HG03280 (cell line): Measurements from ENCODE around the gene TMPRSS6.

Experiments used
- ATAC-seq: cut with Tn5 transposase; IDR thresholded peaks from one replicate; pipeline ENCODE4 v1.9.1; 2021; ENCODE audit warnings: mild to moderate bottlenecking, moderate library complexity; ENCODE audit not compliant: unreplicated experiment

The TMPRSS6 gene

DNA sequence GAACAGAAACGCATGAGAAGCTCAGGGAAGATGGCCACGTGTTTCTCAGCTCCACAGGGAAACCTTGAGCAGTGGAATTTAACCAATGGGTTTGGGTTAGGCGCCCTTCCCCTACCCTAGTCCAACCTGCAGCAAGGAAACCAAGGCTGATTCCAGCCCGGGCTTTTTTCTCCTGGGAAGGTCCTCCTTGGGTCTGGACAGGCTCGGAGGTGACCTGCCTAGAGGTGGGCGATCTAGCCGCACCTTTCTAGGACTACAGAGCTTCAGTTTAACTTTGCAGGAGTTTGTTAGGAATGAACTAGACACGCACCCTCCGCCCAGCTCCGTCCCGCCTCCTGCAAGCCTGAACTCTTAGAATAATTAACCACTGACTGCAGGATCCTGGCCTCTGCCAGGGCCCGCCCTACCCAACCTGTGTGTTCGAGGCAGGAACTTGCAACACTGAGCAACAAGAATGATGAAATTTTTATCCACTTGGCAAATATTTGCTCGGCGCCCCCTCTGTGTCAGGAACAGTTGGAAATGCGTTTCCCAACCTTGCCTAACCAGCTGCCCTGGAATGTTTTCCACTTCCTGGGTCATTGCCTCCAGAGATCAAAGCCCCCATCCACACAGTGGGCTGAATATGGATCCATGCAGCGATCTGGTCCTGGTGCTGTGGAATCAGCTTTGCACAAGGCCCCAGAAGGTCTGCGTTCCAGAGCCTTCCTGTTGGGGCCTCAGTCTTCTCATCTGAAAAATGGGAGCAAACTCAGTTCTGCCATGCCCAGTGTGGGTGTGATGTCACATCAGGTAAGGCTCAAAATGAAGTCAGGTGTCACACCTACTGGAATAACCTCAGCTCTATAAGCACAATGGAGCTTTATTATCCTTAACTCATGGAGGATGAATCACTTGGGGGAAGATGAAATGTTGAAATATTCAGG lies 76.7 kb downstream of the TMPRSS6 start:
- ATAC-seq, result no peak

DNA sequence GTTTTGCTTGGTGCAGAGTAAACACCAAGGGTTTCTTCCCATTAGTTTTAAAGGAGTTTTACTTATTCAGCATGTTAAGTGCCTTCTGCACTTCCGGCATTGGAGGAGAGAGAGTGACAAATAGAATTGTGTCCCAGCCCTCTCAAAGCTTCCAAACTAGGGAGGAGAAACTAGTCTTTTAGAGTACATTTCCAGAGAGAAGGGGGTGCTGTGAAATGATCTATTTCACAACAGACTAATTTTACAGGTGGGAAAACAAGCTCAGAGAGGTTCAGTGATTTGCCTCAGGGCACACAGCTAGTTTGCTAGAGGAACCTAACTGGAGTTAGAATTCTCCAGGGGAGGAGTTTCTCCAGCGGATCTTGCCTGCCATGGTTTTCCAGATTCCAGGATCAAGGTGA lies 77.4 kb downstream of the TMPRSS6 start:
- ATAC-seq, result no peak

DNA sequence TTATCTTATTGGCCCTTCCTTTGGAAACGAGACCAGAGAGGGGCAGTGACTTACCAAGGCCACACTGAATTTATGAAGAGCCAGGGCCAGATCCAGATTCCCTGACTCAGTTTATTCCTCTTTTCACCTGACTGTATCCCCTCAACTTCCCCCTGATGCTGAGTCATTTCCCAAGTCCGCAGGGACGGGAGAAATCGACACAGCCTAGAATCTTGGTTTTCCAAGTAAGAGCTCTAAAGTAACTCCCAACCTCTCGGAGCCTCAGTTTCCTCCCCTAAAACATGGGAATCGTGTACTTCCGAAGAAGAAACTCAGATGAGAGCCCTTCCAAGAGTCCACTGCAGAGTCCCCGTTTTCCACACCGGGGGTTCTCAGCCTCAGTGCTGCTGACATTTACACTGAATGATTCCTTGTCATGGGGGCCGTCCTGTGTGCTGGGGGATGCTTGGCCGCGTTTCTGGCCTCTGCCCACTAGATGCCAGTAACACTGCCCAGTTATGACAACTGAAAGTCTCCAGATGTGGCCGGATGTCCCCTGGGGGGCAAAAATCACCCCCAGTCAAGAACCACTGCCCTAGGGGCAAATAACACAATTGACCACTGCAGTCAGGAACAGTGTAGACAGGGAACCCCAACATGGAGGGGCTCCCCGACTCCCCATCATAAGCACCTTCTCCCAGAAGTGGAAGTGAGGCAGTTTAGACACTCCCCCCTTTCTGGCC lies 78.8 kb downstream of the TMPRSS6 start:
- ATAC-seq, result no peak

DNA sequence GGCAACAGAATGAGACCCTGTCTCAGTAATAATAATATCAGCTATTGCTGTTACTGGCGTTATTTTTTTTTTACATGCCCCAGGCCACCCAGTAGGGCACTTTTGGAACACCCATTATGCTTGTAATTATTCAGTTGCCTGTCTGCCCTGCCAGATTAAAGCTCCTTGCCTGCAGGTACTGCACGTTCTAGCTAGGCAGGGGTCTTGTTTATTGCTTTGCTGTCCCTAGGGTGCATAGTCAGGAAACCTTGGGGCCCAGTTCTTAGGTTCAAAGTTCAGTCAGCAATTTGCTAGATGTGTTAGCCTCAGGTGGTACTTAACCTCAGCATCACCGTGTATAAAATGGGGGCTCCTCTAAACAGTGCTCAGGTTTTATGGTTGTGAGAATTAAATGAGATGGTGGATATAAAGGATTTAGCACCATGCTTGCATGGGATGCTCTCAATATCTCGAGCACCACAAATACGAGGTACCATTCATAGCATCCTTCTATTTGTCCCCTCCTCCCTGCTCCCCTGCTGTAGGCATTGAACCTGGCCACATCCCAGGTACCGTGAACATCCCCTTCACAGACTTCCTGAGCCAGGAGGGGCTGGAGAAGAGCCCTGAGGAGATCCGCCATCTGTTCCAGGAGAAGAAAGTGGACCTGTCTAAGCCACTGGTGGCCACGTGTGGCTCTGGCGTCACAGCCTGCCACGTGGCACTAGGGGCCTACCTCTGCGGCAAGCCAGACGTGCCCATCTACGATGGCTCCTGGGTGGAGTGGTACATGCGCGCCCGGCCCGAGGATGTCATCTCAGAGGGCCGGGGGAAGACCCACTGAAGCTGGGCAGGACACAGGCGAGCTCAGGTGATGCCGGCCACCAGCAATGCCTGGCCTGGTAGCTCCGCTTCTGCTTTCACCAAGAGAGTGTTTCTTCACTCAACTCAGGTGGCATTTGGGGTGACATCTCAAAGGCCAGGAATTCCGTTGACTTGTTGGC lies 80.5 kb downstream of the TMPRSS6 start:
- no peak for ATAC-seq

DNA sequence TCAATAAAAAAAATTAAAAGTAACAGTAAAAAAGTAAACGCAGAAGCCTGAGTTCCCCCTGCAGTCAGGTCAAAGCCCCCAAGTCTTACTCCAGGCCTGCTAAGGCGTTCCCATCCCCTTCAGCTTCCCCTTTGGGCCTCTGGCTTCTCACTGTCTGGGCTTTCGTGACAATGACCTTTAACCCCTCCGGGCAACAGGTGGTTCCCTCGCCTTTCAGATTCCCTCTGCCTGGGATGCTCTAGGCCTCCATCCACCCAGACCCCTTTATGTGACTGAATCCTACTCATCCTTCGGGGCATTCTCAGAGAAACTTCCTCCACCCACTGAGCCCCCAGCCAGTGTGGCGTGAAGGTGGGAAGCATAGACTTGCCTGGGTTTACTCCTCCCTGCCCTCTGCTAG lies 82.0 kb downstream of the TMPRSS6 start:
- ATAC-seq, result no peak

DNA sequence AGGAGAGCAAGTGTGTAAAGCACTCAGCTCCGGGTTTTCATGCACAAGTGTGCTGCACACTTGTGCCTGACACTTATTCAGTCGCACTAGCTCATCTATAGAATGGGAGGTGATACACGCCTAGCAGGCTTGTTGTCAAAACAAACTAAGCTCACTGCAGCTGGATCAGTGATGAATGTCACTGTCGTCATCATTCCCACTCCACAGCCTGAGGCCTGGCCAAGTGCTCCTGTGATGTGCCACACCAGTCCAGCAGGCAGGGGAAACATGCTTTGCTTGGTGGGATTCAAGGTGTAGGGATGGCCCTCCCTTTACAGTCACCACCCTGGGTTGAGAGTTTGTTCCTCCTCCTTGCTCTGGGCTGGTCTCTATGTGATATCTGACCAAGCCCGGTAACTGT lies 83.2 kb downstream of the TMPRSS6 start:
- no peak for ATAC-seq

DNA sequence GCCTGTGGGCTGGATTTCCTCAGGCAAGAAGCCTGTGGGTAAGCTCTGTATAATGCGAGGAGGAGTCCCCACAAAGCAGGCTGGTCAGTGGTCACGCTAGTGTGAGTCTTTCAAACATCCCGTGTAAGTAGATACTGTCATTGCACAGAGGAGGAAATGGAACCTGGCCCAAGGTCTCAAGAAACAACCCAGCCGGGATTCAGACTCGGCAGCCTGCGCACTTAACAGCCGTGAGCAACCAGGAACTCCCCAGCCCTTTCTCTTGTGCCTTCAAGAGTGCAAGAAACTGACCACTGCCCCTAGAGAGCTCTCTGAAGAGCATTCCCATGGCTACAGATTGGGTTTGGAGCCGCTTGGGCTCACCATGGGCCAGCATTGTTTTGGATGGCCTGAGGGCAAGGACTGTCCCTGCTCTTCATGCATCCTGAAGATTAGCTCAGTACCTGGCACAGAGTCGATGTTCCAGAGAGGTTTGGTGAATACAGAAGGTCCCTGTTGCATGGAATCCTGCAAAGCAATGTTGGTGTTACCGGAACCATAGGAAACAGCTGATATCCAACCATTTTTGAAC lies 83.9 kb downstream of the TMPRSS6 start:
- ATAC-seq, result no peak

DNA sequence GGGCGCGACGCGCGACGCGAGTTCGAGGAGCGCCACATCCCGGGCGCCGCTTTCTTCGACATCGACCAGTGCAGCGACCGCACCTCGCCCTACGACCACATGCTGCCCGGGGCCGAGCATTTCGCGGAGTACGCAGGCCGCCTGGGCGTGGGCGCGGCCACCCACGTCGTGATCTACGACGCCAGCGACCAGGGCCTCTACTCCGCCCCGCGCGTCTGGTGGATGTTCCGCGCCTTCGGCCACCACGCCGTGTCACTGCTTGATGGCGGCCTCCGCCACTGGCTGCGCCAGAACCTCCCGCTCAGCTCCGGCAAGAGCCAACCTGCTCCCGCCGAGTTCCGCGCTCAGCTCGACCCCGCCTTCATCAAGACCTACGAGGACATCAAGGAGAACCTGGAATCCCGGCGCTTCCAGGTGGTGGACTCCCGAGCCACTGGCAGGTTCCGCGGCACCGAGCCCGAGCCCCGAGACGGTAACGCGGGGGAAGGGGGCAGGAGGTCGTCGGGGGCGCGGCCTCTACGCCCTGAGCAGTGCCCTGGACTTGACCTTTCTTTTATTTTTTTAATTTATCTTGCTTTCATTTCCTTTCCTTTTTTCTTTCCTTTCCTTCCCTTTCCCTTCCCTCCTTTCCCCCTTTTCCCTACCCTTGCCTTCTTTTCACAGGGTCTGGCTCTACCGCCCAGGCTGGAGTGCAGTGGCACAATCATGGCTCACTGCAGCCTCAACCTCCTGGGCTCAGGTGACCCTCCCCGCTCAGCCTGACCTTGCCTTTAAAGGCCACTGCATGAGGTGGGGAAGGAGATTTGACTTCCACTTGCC lies 85.0 kb downstream of the TMPRSS6 start:
- no peak for ATAC-seq

DNA sequence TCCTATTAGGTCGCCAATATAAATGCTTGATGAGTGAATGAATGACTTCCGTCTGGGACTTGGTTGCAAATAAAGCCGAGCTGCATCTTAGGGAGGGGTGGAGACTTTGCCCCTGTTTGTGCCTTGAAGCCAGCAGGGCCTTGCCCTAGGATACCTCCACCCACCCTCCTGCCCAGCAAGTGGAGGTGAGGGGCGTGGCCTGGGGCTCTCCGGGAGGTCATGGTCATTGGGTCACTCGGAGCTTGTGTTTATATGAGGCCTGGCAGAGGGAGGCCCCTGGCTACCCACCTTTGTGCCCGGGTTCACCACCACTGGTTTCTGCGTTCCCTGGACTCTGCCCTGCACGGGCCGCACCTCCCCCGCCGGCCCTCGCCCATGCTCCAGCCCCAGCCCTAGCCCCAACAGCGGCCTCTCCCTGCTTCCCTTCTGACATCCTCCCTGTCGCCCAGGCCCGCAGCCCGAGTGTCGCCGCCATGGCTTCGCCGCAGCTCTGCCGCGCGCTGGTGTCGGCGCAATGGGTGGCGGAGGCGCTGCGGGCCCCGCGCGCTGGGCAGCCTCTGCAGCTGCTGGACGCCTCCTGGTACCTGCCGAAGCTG lies 85.7 kb downstream of the TMPRSS6 start:
- ATAC-seq, result no peak

DNA sequence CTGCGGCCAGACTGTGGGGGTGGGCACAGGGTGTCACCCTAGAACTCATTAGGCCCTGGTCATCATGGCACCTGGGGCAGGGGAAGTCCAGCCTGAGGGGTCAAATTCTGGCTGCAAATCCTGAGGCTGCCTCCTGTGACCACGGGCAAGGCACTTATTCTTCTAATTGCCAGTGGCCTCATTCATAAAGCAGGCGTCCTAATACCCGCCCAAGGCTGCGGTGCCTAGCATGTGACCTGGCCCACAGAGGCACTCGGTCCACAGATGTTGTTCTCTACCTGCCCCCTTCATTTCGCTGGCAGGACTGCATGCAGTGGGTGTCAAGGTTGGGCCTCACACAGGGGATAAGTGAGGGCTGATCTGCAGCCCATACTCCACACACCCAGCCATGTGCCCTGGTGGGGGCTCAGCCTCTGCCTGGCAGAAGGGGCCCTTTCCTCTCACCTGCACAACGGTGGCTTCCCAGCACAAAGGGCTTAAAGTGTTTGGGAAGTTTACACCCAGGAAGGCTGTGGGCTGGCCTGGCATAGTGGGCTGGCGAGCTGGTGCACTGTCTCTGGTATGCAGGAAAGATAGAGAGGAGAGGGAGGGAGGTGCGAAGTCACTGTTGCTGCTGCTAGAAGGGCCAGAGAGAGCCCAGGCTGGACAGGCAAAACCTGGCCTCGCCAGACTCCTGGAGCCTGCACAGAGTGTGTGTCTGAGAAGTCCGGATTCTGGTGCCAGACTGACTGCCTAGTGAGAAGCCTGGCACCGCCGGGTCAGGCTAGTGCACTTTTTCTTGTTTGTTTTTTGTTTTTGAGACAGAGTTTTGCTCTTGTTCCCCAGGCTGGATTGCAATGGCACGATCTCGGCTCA lies 86.8 kb downstream of the TMPRSS6 start:
- no peak for ATAC-seq

DNA sequence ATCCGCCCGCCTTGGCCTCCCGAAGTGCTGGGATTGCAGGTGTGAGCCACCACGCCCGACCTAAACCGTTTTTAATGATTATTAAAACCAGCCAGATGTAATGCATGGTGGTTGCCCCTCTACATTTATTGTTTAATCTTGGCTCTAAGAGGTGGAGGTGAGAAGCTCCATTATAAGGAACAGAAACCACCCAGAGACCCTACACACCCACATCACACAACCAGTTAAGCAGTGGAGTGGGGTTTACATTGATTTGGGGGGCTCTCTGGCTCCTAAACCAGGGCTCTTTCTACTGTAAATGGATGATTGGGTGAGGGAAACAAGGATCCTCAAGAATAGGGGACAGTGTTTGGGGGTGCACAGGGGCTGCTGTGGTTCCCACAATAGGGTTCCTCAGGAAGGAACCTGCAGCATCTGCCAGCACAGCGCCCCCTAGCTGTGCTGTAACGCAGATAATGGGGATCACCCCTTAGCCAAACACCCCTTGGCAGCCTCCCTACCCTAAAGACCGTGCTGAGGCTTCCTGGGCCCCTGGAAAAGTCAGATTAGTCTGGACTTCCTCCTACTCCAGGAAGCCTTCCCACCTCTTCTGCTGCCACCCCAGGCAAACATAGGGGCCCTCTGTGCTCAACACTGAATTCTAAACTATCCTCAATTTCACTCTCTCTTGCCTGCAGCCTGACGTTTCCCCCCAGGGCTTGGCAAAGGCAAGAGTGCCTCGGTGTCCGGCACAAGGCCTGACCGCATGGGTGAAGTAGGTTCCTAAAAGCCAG lies 87.6 kb downstream of the TMPRSS6 start:
- ATAC-seq, result no peak

DNA sequence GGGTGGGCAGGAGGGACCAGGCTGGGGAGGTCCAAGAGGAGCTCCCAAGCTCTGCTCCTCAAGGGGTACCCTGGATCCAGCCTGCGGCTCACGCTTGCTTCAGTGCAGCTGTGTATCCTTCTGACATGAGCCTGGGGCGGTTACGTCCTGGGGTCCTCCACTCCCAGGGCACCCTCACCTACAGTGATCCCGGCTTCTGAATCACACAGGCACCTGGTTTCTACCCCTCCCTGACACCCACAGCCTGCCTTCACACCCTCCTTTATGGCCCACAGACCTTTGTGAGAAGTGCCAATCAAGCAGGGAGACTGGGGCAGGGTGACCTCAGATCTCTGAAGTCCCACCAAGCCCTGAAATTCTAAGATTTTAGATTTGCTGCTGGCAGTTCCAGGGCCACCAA lies 88.5 kb downstream of the TMPRSS6 start:
- no peak for ATAC-seq

DNA sequence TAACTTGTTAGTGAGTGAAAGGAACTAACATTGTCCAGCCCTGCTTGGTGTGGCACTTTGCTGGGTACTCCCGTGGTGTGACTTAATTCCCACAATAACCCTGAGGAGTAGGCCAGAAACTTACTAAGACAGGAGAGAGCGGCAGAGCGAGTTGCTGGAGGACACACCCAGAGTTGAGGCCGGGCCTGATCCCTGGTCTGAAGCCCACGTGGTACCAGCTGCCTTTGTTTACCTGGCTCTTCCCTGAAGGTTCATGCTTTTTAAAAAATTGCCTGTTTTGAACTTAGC lies 89.4 kb downstream of the TMPRSS6 start:
- ATAC-seq, result no peak

DNA sequence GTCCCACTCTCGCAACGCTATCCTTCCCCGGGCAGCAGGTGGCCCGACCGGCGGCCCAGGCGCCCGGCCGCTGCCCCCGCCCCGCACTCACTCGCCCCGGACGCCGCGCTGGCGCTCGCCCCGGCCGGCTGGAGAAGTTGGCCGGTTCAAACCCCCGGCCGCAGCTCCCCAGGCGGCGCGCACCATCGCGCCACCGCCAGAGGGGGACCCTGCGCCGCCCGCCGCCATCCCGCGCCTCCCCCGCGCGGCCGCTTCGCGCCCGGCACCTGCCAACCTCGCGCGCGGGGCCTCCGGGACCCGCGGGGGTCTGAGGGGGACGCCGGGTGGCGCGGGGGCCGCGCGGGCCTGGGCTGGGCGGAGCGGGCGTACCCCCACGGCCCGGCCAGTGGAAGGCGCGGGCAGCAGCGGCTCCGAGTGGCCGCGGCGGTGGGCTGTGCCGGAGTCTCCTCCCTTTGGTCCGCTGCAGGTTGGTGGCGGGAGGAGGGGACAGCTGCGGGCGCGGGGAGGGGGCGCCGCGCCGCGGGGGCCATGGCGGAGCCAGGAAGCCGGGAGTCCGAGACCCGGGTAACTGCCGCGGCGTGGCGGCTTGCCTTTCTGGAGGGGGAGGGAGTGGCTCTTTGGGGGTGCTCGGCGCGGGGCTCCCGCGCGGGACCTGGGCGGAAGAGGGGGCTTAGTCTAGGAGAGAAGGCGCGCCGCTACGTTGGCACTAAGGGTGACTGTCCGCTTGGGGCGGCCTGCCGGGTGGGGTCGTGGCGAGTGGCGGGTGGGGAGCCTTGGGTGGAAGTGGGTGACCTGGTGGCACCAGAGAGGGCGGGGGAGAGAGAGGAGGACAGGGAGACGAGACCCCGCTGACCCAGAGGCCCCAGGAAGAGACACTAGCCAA lies 90.0 kb downstream of the TMPRSS6 start, which contains the start of the genes MPST and TST:
MPST (plus strand) TSS at position 434 of the 883 bp plus-strand sequence; CDS start at position 529, 95 bp downstream.
TST (minus strand) TSS at position 139 of the 883 bp plus-strand sequence. CDS start 715 bp downstream, outside the sequence.
- peak; percentile 69 for ATAC-seq

DNA sequence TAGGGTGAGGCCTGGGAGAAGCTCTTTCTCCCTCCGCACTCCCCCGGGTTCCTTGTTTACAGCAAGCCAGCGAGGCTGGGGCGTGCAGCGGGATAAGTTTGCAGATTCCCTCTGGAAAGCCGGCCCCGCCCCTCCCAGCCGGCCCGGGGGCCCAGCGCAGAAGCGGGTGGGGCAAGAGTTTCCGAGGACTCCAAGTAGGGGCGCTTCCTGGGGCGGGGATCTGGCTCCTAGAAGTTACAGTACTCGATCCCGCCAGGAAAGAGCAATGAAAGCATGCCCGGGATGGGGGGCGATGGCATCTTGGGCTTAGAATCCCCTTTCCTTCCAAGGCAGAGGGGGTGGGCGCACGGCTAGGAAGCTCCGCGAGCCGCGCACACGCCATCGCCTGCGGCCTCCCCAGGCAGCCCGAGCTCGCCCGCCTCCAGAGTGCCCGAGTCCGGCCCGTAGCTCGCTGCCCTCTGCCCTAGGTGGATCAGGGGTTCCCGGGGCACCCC lies 90.7 kb downstream of the TMPRSS6 start:
- ATAC-seq, result no peak

DNA sequence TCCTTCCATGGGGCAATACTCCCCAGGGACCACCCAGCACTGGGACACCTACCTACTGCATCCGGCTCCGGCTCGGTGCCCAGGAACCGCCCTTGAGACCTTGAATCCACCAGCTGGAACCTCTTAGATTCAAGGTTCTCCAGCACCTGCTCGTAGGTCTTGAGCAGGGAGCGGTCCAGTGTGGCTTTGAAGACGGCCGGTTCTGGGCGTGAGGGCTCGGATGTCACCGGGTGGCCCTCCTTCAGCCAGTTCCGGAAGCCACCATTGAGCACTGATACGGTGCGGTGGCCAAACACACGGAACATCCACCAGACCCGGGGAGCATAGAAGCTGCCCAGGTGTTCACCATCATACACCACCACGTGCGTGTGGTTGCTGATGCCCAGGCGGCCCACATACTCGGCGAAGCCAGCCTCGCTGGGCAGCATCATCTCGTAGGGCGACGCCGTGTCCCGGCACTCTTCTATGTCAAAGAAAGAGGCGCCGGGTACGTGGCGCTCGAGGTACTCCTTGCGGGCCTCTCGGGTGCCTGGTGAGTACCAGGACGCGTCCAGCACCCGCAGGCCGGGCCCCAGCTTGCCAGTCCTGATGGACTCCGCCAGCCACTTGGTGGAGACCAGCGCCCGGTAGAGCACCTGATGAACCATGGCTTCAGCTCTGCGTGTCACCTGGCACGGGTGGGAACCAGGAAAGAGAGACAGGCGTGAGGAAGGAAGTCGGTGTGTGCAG lies 91.3 kb downstream of the TMPRSS6 start:
- no peak for ATAC-seq
